Chondrocyte (in vitro differentiated cells): ENCODE data around the gene PTPN11. TPM values are rescaled to one million over a fixed set of nuclear protein-coding genes. Genes with fewer than 3 reads are reported as not detected.

Experiments used
- DNase-seq: peaks from one replicate; pipeline ENCODE4 v3.0.0; 2021; ENCODE audit warnings: mixed read lengths, low spot score
- H3K27ac Mint-ChIP-seq: one replicate; pipeline ENCODE4 v1.8.0; 2021; ENCODE audit warnings: mild to moderate bottlenecking, moderate library complexity, mixed read lengths; ENCODE audit not compliant: unreplicated experiment
- H3K27me3 Mint-ChIP-seq: 2 replicates; pipeline ENCODE4 v1.8.0; 2021; ENCODE audit warnings: low read depth, mixed read lengths
- H3K36me3 Mint-ChIP-seq: 2 replicates; pipeline ENCODE4 v1.8.0; 2021; ENCODE audit warnings: low read depth, mixed read lengths
- H3K4me1 Mint-ChIP-seq: 2 replicates; pipeline ENCODE4 v1.8.0; 2021; ENCODE audit warnings: low read depth, mild to moderate bottlenecking, mixed read lengths
- H3K4me3 Mint-ChIP-seq: one replicate; pipeline ENCODE4 v1.8.0; 2021; ENCODE audit warnings: mild to moderate bottlenecking, moderate library complexity, mixed read lengths; ENCODE audit not compliant: unreplicated experiment
- H3K9me3 Mint-ChIP-seq: 2 replicates; pipeline ENCODE4 v1.8.0; 2021; ENCODE audit warnings: low read depth, mixed read lengths
- total RNA-seq: library from RNA; stranded (reverse); gene quantifications from 3 replicates; pipeline ENCODE4 v1.2.1, GENCODE V29; 2021
- TF ChIP-seq, protein P1 (sequence below): fragments of 200-600 bp; sonication (generic); IDR thresholded peaks from 2 replicates; pipeline ENCODE4 v1.5.0; 2021; ENCODE audit warnings: antibody characterized with exemption, mild to moderate bottlenecking, moderate library complexity

Gene PTPN11
- total RNA-seq, 1 donor from 2014 or later, result 141 TPM

DNA sequence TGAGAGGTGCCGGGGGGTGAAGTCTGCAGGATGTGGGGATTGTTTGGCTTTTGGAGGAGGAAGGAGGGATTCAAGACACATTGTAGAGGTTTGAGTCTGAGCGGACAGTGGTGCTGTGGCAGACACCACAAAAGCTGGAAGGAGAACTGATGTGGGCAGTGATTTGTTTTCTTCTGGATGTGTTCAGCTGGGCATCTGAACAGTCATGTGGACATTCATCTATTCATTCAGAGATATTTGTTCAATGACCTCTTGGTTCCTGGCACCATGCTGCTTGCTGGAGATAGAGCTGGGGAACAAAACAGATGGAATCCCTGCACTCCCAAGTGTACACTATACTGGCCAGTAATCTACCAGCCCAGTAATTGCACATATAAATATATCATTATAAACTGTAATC, 64.0 kb downstream of the PTPN11 start:
- Mint-ChIP-seq H3K27ac (no peak overlapping the region), H3K4me1 (no peaks in the 10 kb centered on the region), H3K27me3 (no peaks in the 10 kb centered on the region), H3K4me3 (no peak overlapping the region), H3K9me3 (peaks cover 3% of the 10 kb centered on the region), H3K36me3 (peaks cover 49% of the 10 kb centered on the region)
- TF ChIP-seq, protein P1, sequence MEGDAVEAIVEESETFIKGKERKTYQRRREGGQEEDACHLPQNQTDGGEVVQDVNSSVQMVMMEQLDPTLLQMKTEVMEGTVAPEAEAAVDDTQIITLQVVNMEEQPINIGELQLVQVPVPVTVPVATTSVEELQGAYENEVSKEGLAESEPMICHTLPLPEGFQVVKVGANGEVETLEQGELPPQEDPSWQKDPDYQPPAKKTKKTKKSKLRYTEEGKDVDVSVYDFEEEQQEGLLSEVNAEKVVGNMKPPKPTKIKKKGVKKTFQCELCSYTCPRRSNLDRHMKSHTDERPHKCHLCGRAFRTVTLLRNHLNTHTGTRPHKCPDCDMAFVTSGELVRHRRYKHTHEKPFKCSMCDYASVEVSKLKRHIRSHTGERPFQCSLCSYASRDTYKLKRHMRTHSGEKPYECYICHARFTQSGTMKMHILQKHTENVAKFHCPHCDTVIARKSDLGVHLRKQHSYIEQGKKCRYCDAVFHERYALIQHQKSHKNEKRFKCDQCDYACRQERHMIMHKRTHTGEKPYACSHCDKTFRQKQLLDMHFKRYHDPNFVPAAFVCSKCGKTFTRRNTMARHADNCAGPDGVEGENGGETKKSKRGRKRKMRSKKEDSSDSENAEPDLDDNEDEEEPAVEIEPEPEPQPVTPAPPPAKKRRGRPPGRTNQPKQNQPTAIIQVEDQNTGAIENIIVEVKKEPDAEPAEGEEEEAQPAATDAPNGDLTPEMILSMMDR, result no peak
- DNase-seq, result no peak

DNA sequence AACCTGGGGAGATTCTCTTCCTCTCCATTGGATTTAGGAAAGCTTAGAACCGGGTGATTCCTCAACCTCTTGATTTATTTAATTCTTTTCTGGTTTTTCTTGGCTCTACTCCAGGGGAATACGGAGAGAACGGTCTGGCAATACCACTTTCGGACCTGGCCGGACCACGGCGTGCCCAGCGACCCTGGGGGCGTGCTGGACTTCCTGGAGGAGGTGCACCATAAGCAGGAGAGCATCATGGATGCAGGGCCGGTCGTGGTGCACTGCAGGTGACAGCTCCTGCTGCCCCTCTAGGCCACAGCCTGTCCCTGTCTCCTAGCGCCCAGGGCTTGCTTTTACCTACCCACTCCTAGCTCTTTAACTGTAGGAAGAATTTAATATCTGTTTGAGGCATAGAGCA, 67.6 kb downstream of the PTPN11 start:
- H3K36me3 Mint-ChIP-seq, result peaks cover 42% of the 10 kb centered on the region
- TF ChIP-seq, protein P1, result no peak
- no peak for DNase-seq
- no peak overlapping the region for H3K27ac Mint-ChIP-seq
- H3K9me3 Mint-ChIP-seq, result no peaks in the 10 kb centered on the region
- no peak overlapping the region for H3K4me3 Mint-ChIP-seq
- H3K4me1 Mint-ChIP-seq, result peaks cover 4% of the 10 kb centered on the region
- no peaks in the 10 kb centered on the region for H3K27me3 Mint-ChIP-seq

DNA sequence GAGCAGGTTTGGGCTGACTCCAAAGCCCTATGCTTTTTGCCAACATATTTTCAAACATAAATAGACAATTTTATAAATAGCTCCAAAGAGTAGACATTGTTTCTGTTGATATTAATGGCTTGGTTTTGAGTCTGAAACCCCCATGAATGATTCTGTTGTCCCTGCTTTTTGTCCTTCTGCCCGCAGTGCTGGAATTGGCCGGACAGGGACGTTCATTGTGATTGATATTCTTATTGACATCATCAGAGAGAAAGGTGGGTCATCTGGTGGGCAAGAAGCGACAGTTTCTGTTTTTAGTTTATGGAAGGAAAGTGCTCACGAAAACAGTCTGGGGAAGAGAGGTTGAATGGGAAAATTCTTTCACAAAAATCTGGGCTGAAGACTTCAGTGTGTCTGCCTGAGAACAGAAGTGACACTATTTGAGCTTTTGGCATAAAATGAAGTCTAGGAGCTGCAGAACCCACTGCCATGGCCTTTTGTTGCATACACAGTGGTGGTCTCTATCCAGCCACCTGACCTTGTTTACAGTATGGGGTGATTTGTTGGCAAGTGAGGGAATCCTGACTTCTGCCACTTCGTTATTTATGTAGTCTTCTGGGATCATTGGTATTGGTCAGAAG, 69.6 kb downstream of the PTPN11 start:
- Mint-ChIP-seq H3K27me3 (no peaks in the 10 kb centered on the region), H3K4me1 (peaks cover 4% of the 10 kb centered on the region), H3K27ac (no peak overlapping the region), H3K36me3 (peaks cover 39% of the 10 kb centered on the region), H3K9me3 (no peaks in the 10 kb centered on the region), H3K4me3 (no peak overlapping the region)
- DNase-seq, result no peak
- TF ChIP-seq, protein P1, result no peak

DNA sequence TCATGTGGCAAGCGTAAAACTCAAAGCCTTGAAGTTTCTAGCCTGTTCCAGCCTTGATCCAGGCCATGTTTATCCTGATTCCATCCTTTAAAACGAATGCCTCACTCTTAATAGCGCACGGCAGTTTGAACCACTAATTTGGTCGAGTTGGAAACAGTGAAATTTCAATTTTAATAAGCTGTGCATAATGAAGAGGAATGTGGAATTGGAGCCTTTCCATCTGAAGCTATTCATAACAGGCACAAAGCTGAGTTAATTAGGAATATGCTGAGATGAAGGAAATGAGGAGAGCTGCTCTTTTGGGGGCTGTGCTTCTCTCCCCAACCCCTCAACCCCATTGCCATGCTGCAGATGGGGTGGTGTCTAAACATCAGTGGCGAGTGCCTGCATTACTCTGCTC, 70.7 kb downstream of the PTPN11 start:
- H3K36me3 Mint-ChIP-seq, result peaks cover 44% of the 10 kb centered on the region
- H3K4me1 Mint-ChIP-seq, result peaks cover 4% of the 10 kb centered on the region
- DNase-seq, result no peak
- H3K27ac Mint-ChIP-seq, result no peak overlapping the region
- H3K27me3 Mint-ChIP-seq, result no peaks in the 10 kb centered on the region
- no peaks in the 10 kb centered on the region for H3K9me3 Mint-ChIP-seq
- H3K4me3 Mint-ChIP-seq, result no peak overlapping the region
- TF ChIP-seq, protein P1, result no peak

DNA sequence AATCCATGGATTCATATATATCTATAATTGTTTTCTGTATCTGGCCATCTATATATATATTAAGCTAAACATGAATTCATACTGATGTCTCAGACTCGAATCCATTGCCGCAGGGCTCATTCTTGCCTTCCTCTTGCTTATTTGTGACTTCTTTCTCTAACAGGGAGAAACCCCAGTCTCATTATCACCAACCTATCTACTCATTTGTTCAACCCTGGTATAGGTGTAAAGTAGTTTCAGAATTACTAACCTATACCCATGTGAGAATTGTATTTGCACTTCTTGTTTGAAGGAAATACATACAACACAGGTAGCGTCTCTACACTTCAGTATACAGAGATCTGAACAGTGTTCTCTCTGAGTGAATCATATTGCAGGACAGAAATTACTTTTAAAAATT, 77.7 kb downstream of the PTPN11 start:
- no peak overlapping the region for H3K4me3 Mint-ChIP-seq

More for the DNA sequence above, 77.7 kb downstream of the PTPN11 start:
- TF ChIP-seq, protein P1, result no peak
- no peaks in the 10 kb centered on the region for H3K27me3 Mint-ChIP-seq
- peaks cover 28% of the 10 kb centered on the region for H3K36me3 Mint-ChIP-seq
- no peaks in the 10 kb centered on the region for H3K9me3 Mint-ChIP-seq
- H3K27ac Mint-ChIP-seq, result no peak overlapping the region
- H3K4me1 Mint-ChIP-seq, result no peaks in the 10 kb centered on the region
- no peak for DNase-seq
